Stimulated activated CD4-positive, alpha-beta T cell treated with anti-CD3 and anti-CD28 coated beads, Interleukin-4, amount 100 ng/mL, for 24 hours (primary cell): ENCODE data around the gene MEMO1.
A peak's percentile ranks its signal among the peaks of the same experiment; 100 is the strongest.
"Not testable (repeated sequence)": the region's sequence is repeated elsewhere in the genome, so short reads cannot be mapped to it uniquely, and the experiment has no call there.

Experiments used
- DNase-seq: peaks from one replicate; pipeline ENCODE4 v3.0.0-alpha.2; 2020

MEMO1 gene

GRCh38 chr2:31956312-31956711 lies 54.5 kb downstream of the MEMO1 start:
- no peak for DNase-seq

- DNase-seq: not testable (repeated sequence)
Measured at GRCh38 chr2:31953095-31953494, 57.7 kb downstream of the MEMO1 start.

GRCh38 chr2:31950946-31951562 lies 59.8 kb downstream of the MEMO1 start:
- DNase-seq: peak; percentile 21

GRCh38 chr2:31947871-31948270 lies 62.9 kb downstream of the MEMO1 start:
- DNase-seq: no peak

- DNase-seq: no peak
Measured at GRCh38 chr2:31946838-31947237, 64.0 kb downstream of the MEMO1 start.

GRCh38 chr2:31945572-31945935 lies 65.3 kb downstream of the MEMO1 start:
- DNase-seq: no peak

- no peak for DNase-seq
Measured at GRCh38 chr2:31944828-31945571, 65.8 kb downstream of the MEMO1 start.

- DNase-seq: no peak
Measured at GRCh38 chr2:31943636-31944225, 67.1 kb downstream of the MEMO1 start.

GRCh38 chr2:31940920-31941319 lies 69.9 kb downstream of the MEMO1 start:
- no peak for DNase-seq

- DNase-seq: no peak
Measured at GRCh38 chr2:31937741-31938140, 73.1 kb downstream of the MEMO1 start.

GRCh38 chr2:31935370-31935769 lies 75.4 kb downstream of the MEMO1 start:
- no peak for DNase-seq

GRCh38 chr2:31933066-31933465 lies 77.7 kb downstream of the MEMO1 start:
- DNase-seq: peak; percentile 36

- DNase-seq: no peak
Measured at GRCh38 chr2:31932589-31932988, 78.2 kb downstream of the MEMO1 start.

GRCh38 chr2:31931916-31932315 lies 78.9 kb downstream of the MEMO1 start:
- DNase-seq: no peak

- DNase-seq: no peak
Measured at GRCh38 chr2:31925517-31925916, 85.3 kb downstream of the MEMO1 start.

GRCh38 chr2:31923662-31924061 lies 87.1 kb downstream of the MEMO1 start:
- DNase-seq: no peak

- no peak for DNase-seq
Measured at GRCh38 chr2:31922542-31923408, 88.0 kb downstream of the MEMO1 start.

- DNase-seq: no peak
Measured at GRCh38 chr2:31920962-31921361, 89.8 kb downstream of the MEMO1 start.

- no peak for DNase-seq
Measured at GRCh38 chr2:31919499-31919898, 91.3 kb downstream of the MEMO1 start.

- no peak for DNase-seq
Measured at GRCh38 chr2:31909661-31910060, 101.1 kb downstream of the MEMO1 start.

GRCh38 chr2:31907491-31907890 lies 103.3 kb downstream of the MEMO1 start:
- not testable (repeated sequence) for DNase-seq

- DNase-seq: no peak
Measured at GRCh38 chr2:31903109-31903780, 107.6 kb downstream of the MEMO1 start.

GRCh38 chr2:31901900-31902299 lies 108.9 kb downstream of the MEMO1 start:
- no peak for DNase-seq
